ENCODE data around the gene PCNX2. TPM values are rescaled to one million over a fixed set of nuclear protein-coding genes. Genes with fewer than 3 reads are reported as not detected.

Gene PCNX2
- total and polyA plus RNA-seq, 2 of the 8 experiments (the other 6 are each of a cell fraction or from before 2014, with no cell fraction given): 46.1 to 57.6 TPM

- TF ChIP-seq CHD7 (IDR thresholded peaks at IDR 0.05; ENCODE audit: insufficient replicate concordance, low read length) (no peak), TCF12 (IDR thresholded peaks at IDR 0.05; ENCODE audit: low read depth, low read length) (no peak), USF2 (IDR thresholded peaks at IDR 0.05; ENCODE audit: low read length) (no peak), CTCF (IDR thresholded peaks at IDR 0.05; ENCODE audit: control extremely low read depth in 1 of 3, insufficient read depth in 1 of 3, low read depth in 1 of 3, low read length in 3 of 3) (no peak), RXRA (IDR thresholded peaks at IDR 0.05; ENCODE audit: insufficient read depth, low read depth, low read length) (no peak), EGR1 (IDR thresholded peaks at IDR 0.05; ENCODE audit: borderline replicate concordance, low read depth, low read length) (no peak)
Observed at GRCh38 chr1:233034836-233035235, 260.7 kb downstream of the PCNX2 start (continued).
